HG02943 (cell line): ENCODE data around the gene PAK3.

ENCODE experiments used
- ATAC-seq: cut with Tn5 transposase; IDR thresholded peaks from one replicate; pipeline ENCODE4 v1.9.1; 2021; ENCODE audit warnings: mild to moderate bottlenecking, low read depth, moderate library complexity; ENCODE audit not compliant: unreplicated experiment

Gene PAK3

DNA sequence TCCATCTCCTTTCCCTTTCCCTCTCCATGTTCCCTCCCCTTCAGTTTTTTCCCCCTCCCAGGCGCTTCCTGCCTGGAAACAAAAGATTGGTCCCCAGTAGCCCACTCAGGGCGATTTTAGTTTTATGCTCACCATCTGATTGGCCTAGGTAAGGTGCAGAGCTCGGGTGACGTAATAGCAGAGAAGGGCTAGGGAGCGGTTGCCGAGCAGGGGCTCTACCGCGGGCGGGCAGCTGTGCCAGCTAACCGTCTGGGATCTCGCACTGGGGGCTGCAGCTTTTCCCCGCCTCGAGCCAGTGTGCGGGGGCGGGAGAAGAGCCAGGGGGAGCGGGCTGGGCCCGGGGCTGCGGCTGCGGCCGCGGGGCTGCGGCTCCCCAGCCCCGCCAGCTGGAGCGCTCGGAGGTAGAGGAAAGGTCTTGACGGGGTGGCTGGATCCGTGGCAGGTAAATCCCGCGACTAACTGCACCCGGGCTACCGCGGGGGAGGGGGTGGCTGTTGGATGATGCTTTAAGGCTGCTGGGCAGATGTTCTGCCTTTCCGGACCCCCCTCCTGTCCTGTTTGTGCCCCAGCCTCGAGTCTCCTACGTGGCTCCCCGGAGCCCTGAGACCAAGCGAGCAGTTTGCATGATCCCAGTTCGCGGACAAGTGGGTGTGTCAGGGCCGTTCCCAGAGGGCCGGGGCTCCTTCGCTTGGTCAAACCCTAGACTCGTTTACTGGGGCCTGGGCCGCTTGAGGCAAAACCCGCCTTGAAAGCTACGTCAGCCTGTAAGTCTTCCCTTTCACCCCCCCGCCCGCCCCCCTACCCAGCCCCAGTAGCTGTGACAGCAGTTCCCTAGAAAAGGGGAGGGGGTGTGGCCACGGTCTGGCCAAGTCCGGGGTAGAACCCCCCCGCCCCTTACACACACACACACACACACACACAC is at the start of gene PAK3:
Gene PAK3 (plus strand): TSS at position 218 of the 922 bp plus-strand sequence. CDS start 26,913 bp downstream, outside the sequence.
- no peak for ATAC-seq

DNA sequence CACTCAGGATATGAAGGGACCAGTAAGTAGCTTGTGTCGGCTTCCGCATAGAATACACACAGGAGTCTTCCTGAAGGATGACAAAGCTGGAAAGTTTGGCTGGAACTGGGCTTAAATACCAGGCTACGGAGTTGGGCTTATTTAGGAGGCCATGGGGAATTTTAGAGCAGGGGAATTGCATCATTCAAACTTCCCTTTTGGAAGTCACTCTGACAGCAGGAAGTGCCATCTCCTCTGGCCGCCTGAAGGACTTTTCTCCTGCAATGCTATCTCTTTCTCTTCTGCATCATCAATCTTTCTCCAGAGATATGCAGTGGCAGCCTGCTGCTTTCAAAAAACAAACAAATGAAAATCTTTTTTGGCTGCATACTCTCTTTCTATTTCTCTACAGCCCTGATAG is 48.4 kb upstream of the PAK3 start:
- no peak for ATAC-seq

DNA sequence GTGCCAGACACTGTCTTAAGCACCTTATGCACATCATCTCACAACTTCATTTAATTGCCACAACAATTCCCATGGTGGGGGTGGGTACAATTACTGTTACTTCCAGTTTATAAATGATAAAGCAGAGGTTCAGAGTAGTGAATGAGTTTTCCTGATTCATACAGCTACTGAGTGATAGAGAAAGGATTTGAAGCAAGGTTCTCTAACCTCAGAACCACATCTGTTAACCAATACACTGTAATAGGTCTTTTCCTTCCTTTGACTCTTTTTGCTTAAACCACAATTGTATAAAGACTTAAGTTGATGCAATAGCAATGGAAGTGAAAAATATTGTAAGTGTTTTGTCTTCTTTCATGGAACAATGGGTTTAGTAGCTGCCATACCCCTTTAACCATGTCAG is 43.5 kb upstream of the PAK3 start:
- ATAC-seq, result no peak

DNA sequence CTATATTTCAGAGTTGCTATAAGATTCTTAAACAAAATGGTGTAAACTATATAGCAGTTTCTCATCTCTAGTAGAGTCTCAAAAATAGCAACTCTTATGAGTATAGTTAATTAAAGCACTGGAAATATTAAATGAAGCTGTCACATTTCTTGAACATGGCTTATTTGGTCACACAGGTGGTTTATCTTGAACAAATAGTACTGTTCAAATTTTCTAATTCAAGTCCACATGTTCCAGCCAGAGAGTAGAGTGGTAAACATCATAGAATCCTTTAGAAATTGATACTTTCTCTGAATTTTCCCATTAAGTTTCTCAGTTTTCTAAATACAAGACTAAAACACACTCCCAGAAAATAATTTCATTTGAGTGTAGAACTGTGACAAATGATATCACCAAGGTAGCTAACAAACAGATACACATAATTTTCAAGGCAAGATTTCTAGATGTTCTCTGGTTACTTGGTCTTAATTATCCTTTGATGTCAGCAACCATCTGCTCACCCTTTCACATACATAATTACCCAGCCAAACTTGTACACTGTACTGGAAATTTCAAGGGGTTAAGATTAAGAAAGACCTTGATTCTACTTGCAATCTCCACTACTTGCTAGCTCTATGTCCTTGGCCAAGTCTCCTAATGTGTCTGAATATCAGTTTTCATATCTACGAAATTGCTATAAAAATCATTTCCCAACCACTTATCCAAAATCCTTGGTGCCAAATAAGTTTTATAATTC is 24.3 kb upstream of the PAK3 start:
- ATAC-seq, result no peak

DNA sequence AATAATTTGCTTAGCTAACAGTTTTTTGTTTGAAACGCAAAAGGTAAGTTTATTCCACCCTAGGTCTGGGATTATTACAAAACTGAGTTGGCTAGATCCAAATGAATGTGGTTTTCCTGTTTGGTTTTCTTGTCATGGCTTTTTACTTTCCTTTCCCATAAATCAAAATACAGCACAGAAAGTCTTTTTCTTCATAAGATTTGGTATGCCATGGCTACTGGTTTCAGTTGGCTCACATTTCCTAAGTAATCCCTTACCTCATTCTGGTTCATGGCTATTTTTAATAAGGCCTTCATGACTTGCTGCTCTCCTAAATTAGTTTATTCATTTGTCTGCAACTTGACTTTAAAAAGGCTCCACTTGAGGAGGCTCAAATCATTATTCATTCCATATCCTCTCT is 12.9 kb upstream of the PAK3 start:
- ATAC-seq, result no peak

DNA sequence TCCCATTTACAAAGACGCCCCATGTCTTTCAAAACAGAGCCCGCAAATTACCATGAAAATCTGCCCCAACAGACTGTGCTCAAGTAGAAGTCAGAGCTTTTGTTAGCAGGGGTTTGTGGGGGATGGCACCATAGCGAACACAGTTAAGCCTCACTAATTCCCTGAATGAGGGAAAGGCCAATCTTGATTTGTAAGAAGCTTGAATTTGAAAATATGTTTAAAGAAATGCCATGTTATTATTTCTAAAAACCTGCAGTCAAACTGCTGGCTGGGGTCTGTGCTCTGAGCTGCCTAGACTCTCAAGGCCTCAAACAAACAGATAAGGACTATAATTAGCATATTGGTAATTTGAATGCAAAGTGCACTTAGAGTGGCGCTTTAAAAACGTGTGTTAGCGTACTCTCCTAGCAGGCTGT is 9.4 kb upstream of the PAK3 start:
- no peak for ATAC-seq

DNA sequence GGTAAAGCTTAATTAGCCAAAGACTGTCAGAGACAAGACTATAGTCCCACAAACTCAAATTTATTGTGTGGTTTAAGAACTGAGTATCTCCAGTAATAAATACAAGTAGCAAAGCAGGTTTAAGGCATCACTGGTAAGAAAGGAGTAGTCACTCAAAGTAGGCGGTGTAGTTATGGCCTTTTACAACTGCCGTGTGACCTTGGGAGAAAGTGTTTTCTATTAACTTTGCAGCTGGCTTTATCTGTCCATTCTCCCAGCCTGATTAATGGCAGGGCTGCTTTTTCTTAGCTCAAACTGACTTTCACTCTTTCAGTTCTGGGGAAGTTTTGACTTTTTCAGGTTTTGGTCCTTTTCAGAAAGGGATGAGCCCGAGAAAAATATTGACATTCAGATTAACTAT is 7.4 kb upstream of the PAK3 start:
- ATAC-seq, result no peak

DNA sequence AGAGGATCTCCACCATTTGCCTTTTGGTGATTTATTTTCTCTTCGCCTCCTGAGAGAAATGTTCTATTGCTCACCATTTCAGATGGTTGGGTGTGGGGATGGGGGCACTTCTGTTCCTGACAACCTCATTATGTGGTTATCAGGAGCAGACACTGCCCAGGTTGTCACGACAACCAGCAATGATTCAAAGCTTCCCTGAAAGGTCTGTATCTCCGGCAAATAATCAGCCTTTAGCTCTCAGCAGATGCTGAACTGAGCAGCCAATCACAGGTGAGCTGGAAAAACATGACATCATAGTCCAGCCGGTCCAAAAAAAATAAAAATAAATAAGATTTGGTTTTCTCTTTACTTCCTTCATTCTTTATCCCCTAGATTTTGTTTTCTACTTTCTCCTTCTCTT is 5.5 kb upstream of the PAK3 start:
- ATAC-seq, result no peak

DNA sequence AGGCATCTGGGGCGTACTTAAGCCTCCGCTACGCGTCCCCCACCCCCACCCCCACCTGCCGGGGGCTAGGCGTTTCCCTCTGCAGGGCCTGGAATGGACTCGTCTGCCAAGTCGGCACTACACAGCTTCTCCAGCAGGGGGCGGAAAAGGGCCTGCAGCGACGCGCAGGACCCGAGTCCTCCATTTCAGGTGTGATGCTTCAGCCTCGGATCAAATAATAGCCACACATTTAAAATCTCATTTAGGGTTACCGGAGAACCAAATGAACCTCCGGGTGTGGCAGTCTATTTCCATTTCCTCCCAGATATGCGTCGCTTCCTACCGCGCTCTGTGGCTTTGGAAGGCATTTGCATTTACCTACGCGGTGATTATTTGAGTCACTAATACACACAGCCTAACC is 2.9 kb downstream of the PAK3 start:
- ATAC-seq, result peak; percentile 62

DNA sequence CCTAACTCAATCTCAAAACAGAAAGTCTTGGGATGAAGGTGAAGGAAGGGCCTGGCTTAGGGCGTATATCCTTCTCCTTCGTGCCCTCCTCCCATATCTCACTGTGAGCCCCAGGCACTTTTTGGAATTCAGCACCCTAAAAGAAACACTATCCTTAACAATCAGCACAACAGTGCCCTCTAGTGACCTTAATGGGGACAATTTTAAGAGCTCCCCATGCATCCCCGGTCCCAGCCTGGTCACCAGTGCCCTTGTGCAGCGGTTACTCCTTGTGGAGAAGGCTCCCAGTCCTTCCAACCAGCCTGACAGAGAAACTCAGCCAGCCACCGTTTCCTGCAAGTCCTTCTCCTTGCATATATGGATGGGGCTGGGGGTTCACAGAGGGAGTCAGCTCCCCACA is 4.2 kb downstream of the PAK3 start:
- ATAC-seq, result peak; percentile 62

DNA sequence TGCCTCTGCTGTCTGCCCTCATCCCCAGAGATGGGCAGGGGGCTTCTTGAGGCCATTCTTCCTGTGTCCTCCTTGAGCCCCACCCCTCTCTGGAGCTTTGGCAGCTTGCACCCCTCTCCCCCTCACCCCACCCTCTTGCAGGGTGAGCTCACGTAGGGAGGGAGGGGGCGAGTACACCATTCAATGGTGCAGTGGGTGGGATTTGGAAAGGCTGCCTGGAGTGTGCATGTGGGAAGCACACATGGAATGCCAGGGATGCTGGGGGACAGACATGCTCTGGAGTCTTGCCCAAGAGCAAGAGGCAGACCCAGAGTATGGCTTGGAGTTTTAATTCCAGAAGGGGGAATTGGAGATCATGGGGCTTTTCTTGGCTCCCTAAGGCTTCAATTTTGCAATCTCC is 5.6 kb downstream of the PAK3 start:
- no peak for ATAC-seq

DNA sequence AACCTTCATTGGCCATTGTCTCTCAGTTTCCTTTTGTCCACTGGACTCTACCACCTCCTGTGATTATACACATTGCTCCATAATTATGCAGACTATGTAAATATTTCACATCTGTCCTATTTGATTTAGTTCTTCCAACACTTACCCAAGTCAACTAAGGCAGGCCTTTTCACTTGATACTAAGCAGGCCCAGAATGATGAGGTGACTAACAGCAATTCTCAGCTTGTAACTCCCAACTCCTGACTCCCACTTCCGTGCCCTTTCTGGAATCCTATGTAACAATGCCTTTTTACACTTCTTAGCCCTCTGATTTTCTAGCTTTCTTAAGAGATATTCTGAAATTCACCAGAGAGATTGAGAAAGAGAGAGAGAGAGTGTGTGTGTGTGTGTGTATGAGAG is 6.6 kb downstream of the PAK3 start:
- ATAC-seq, result no peak

DNA sequence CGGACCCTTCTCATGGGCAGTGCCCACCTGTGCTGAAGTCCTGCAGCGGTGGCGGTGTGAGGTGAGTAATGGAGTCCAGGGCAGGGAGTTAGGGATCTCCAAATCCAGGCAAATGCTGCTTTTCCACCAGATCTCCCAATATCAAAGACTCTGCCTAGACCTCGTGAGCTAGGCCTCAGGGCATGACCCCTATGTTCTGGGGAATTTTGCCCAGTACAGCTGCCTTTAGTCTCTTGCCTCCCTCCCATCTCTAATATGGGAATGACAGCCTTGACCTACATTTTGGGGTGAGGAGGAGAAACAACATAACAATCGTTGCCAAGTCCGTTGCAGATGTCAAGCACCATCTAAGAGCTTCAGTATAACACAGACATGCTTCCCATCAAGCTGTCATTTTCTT is 7.3 kb downstream of the PAK3 start:
- no peak for ATAC-seq

DNA sequence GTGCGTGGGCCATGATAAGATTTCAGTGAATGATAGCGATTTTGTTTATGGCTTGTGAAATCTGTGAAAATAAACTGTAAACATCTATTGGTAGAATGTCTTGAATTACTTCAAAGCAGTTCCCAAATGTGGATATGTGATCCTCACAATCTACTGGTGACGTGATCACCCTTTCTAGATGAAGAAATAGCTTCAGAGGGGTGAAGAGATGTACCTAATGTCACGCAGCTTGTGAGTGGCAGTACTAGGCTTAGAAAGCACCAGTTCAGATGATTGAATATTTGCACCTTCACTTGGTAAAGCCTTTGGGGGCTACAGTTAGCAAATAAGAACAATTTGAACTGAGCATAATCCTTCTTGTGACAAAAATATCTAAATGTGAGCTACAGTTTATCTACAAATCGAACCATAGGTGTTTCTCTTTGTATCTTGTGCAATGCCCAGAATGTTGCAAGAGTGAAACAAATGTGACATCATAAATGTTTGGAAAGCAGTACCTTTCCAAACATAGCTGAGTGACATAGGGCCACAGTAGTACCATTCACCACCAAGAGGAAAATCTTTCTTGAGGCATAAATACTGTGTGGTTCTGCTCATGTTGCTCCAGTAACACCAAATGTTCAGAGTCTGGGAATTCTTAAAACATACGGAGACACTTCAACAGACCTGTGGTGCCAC is 14.2 kb downstream of the PAK3 start:
- ATAC-seq, result no peak

DNA sequence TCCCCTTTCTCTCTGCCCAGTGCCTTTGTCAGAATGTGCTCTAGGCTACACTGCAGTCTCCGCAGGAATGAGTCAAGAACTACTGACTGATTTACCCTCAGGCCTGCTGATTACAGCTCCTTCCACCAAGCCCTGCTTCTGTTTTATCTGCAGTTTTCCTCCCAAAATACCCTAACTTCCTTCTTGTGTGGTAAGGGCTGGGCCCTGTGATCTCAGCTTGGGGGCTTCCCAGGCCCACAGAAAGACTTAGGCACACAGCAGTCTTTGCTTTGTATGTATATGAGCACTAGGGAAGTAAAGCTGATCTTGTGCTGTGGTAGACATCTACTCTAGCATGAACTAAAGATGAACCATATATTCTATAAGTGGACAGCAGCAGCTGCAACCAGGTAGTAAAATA is 18.8 kb downstream of the PAK3 start:
- ATAC-seq, result no peak

DNA sequence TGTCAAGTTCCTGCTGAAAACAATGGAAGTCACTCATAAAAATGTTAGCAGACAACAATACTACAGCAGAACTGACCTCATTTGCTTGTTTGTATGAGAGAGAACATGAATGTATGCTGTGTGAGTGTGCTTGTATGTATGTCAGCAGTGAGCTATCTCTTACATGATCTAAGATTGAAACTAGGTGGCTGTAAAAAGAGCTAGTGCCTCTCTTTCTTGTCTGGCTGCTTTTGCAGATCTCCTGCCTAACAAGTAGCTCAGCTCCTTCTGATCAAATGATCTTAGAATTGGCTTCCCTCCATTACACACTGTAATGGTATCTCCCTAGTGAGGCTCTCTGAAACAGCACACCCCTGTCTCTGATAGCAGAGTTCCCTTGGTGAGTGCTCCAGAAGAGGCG is 20.7 kb downstream of the PAK3 start:
- no peak for ATAC-seq

DNA sequence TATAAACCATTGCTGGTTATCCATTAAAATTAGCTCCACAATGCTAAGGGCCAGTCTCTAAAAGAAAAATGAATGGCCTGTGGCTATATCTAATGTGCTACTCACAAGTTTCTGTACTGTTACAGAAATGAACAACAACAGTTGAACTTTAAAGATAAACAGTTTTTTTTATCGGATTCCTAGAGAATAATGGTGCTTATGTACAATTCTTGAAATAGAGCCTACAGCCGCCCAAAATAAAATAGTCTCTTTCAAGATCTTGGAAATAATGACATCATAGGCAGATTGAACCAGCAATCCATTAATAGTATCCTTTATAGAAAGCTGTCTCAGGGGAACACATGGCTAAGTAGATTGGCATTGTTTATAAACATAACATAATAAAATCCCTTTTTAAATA is 23.4 kb downstream of the PAK3 start:
- no peak for ATAC-seq

DNA sequence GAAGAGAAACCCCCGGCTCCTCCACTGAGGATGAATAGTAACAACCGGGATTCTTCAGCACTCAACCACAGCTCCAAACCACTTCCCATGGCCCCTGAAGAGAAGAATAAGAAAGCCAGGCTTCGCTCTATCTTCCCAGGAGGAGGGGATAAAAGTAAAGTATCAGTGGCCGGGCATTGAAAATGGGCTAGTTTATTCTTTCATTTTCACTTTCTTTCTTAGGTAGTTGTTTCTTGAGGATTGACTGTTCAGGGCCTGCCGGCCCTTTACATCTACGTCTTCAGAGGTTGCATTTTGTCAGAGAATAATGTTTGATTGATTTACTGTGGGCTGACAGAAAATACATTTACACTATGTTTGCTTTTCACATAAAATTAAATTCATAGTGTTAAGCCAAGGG is 27.1 kb downstream of the PAK3 start:
- ATAC-seq, result no peak

DNA sequence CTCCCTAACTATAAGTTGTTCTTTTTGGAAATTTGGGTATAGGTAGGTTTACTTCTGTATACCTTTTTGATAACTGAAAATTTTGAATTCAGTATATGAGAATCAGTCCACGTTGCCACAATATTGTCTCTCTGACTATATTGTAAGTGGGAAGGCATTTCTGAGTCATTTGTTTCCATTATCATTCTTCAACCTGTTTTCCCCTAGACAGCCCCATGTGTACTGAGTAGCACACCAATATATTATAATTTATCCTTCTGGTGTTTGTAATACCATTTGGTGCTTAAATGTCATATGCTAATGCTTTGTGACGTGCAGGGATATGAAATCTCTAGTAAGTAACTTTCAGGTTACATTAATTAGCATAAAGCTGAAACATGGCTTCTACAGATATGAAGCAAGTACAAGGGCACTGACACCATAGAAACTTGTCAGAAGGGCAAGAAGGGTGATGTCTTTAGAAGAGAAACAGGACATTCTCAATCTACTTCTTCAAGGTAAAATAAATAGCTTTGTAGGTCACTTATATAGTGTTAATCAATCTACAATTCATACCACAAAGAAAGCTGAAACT is 27.7 kb downstream of the PAK3 start:
- ATAC-seq, result no peak

DNA sequence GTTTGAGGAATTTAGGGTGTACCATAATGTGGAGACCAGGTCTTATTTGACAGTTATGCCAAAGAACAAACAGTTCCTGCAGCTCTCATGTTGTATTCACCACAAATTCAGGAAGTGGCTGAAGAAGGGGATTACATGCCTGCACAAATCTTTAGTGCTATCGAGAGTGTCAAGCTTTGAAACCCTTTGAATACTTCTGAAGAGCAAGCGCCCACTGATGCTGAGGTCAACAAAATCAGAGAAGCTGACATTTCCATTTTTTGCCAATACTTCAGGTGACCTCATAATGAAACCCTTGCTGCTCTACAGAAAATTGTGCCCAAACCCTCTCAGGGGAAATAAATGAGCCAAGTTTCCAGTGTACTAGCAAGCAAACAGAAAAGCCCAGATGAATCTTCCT is 28.4 kb downstream of the PAK3 start:
- ATAC-seq, result no peak

DNA sequence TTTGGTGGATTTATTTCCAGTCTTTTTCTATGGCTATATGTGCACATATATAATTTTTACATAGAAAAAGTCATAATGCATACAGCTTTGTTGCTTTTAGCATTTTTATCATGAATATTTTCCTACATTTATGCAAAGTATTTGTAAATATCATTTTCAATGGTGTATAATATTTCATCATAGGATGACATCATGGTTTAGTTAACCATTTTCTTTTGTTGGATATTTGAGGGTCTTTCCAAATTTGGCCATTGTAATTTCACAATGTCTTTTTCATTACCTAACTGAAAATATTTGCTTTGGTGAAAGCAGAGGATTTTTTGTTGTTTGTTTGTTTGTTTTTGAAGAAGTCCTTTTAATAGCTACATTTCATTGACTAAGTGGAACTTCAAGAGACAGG is 31.0 kb downstream of the PAK3 start:
- no peak for ATAC-seq
